ENCODE data around the gene DNAJB1. TPM values are rescaled to one million over a fixed set of nuclear protein-coding genes. Genes with fewer than 3 reads are reported as not detected.
A peak's percentile ranks its signal among the peaks of the same experiment; 100 is the strongest.
"Not testable (repeated sequence)": the region's sequence is repeated elsewhere in the genome, so short reads cannot be mapped to it uniquely, and the experiment has no call there.

DNAJB1 gene
- total RNA-seq, 1 donor from 2014 or later = 39.1 TPM

DNA sequence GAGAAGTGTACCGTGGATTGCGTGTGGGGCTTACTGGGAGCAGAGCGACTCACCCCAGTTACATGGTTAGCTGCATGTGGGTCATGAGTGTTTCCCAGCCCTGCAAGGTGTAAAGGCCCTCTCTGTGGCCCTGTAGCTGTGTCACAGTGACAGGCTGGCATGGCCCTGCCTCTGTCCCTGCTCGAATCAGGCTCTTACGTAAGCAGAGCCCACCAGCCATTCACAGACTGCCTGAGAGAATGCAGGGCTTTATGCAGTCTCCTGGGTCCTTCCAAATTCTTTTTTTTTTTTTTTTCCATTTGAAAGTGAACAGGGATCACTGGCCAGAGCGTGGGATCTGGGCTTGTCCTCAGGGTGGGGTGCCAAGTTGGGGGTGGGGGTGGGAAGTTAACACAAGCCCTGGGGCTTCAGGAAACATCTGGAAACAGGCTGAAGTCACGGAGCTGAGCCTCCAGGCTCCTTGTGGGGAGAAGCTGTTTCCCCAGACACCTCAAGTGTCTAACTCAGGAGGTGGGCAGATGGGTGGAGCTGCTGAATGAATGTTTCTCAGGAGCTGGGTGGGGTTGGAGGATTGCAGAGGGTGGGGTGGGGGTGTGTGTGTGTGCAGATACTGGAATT, 24.6 kb upstream of the DNAJB1 start:
- H3K4me3 ChIP-seq (ENCODE audit: low read length in 3 of 3) = no peak overlapping the region
- H3K36me3 ChIP-seq (ENCODE audit: control insufficient read depth in 3 of 3, insufficient read depth in 3 of 3, low read length in 3 of 3) = peaks cover 2 to 18% (median 2%) of the 10 kb centered on the region in 3 donors
- peak overlapping the region in 1 of 3 donors; percentile 33 for H3K9ac ChIP-seq (ENCODE audit: low read depth in 1 of 3, low read length in 3 of 3)
- no peaks in the 10 kb centered on the region for H3K9me3 ChIP-seq (ENCODE audit: control insufficient read depth in 3 of 3, low read length in 3 of 3)
- peak overlapping the region; percentile 36 for H3K27ac ChIP-seq (ENCODE audit: low read depth, low read length)
- no peaks in the 10 kb centered on the region for H3K27me3 ChIP-seq (ENCODE audit: control insufficient read depth in 3 of 3, insufficient read depth in 3 of 3, low read length in 3 of 3)
- H3K4me1 ChIP-seq (ENCODE audit: control insufficient read depth in 3 of 3, insufficient read depth in 3 of 3, low read length in 3 of 3) = peaks cover 26 to 52% (median 32%) of the 10 kb centered on the region in 3 donors

DNA sequence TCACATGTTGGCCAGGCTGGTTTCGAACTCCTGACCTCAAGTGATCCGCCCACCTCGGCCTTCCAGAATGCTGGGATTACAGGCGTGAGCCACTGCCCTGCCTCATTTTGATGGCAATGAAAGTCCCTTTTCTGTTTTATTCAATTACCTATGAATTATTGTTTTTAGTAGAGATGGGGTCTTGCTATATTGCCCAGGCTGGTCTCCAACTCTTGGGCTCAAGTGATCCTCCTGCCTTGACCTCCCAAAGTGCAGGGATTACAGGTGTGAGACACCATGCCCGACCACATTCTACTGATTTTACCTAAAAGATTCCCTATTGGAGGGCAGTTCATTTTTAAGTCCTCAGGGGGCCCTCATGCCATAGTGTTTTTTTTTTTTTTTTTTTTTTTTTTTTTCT, 23.8 kb upstream of the DNAJB1 start:
- H3K4me3 ChIP-seq (ENCODE audit: low read length in 3 of 3); H3K27ac ChIP-seq (ENCODE audit: low read depth, low read length); H3K9ac ChIP-seq (ENCODE audit: low read depth in 1 of 3, low read length in 3 of 3); H3K9me3 ChIP-seq (ENCODE audit: control insufficient read depth in 3 of 3, low read length in 3 of 3); H3K27me3 ChIP-seq (ENCODE audit: control insufficient read depth in 3 of 3, insufficient read depth in 3 of 3, low read length in 3 of 3): not testable (repeated sequence)
- Histone ChIP-seq H3K36me3 (ENCODE audit: control insufficient read depth in 3 of 3, insufficient read depth in 3 of 3, low read length in 3 of 3) (peaks cover 2 to 18% (median 2%) of the 10 kb centered on the region in 3 donors), H3K4me1 (ENCODE audit: control insufficient read depth in 3 of 3, insufficient read depth in 3 of 3, low read length in 3 of 3) (peaks cover 26 to 54% (median 30%) of the 10 kb centered on the region in 3 donors)

DNA sequence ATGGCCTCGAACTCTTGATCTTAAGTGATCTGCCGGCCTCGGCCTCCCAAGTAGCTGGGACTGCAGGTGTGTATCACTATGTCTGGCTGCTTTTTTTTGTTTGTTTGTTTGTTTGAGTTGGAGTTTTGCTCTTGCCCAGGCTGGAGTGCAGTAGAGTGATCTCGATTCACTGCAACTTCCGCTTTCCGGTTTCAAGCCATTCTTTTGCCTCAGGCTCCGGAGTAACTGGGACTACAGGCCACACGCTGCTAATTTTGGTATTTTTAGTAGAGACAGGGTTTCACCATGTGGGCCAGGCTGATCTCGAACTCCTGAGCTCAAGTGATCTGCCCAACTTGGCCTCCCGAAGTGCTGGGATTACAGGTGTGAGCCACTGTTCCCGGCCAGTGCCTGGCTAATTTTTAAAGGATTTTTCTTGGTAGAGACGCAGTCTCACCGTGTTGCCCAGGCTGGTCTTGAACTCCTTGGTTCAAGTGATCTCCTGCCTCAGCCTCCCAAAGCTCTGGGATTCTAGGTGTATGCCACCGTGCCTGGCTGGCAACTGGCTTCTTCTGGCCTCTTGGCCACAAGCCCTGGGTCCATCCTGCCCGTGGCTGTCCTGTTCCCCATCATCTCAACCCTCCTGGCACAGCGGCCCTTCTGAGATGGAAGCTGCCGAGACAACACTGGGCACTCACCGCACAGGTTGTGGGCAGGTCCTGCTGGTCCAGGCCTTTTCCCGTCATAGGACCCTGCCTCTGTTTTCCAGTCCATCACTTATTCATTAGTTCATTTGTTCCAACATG, 22.7 kb upstream of the DNAJB1 start:
- Histone ChIP-seq H3K9me3 (ENCODE audit: control insufficient read depth in 3 of 3, low read length in 3 of 3) (no peaks in the 10 kb centered on the region), H3K4me3 (ENCODE audit: low read length in 3 of 3) (no peak overlapping the region), H3K4me1 (ENCODE audit: control insufficient read depth in 3 of 3, insufficient read depth in 3 of 3, low read length in 3 of 3) (peaks cover 19 to 43% (median 29%) of the 10 kb centered on the region in 3 donors), H3K27ac (ENCODE audit: low read depth, low read length) (no peak overlapping the region), H3K9ac (ENCODE audit: low read depth in 1 of 3, low read length in 3 of 3) (no peak overlapping the region), H3K27me3 (ENCODE audit: control insufficient read depth in 3 of 3, insufficient read depth in 3 of 3, low read length in 3 of 3) (no peaks in the 10 kb centered on the region), H3K36me3 (ENCODE audit: control insufficient read depth in 3 of 3, insufficient read depth in 3 of 3, low read length in 3 of 3) (peaks cover 2 to 18% (median 2%) of the 10 kb centered on the region in 3 donors)

DNA sequence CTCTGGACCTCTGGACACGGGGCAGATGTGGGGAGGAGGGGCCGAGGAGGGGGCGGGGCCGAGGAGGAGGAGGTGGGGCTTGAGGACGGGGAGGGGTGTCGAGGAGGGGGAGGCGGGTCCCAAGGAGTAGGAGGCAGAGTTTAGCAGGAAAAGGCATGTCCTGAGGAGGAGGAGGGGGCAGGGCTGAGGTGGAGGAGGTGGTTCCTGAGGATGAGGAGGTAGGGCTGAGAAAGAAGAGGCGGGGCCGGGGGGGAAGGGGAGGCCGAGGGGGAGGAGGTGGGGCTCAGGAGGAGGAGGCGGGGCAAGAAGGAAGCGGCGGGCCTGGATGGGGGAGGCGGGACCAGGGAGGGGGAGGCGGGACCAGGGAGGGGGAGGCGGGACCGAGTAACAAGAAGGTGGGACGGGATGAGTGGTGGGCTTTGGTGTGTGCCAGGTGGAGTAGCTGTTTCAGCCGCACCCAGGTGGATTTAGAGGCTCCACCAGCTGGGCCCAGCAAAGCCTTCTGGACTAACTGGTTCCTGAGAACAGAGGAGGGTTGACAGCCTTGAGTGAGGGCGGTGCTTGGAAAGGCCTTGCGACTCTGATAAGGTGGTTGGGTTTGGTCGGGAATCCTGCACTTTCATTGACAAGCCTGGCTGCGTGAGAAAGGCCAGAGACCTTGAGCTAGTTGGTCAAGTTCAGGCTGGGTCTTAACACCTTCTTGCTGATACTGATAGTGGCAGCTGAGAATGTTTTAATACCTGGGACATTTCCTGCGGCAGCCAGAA, 18.9 kb upstream of the DNAJB1 start:
- no peak overlapping the region for H3K4me3 ChIP-seq (ENCODE audit: low read length in 3 of 3)
- peak overlapping the region; percentile 25 for H3K27ac ChIP-seq (ENCODE audit: low read depth, low read length)

DNA sequence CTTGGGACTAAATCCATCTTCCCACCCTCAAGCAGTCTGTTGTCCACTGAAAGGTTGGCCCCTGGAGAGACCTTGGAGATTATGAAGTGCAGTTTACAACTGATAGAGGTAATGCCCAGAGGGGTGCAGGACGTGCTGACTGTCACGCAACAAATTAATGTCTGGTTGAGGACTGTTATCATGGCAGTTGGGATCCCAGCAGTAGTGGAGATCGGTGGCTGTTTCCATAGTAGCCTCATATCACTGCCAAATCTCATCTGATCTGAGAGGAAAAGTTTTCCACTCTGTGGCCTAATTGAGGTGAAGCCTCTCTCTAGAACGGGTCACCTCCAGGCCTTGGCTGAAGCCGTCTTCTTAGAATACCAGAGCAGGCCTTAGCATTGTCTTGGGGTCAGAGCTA, 15.3 kb upstream of the DNAJB1 start:
- peaks cover 26 to 46% (median 41%) of the 10 kb centered on the region in 3 donors for H3K4me1 ChIP-seq (ENCODE audit: control insufficient read depth in 3 of 3, insufficient read depth in 3 of 3, low read length in 3 of 3)
- peak overlapping the region; percentile 63 for H3K27ac ChIP-seq (ENCODE audit: low read depth, low read length)

More for the DNA sequence above, 18.9 kb upstream of the DNAJB1 start:
- no peaks in the 10 kb centered on the region for H3K27me3 ChIP-seq (ENCODE audit: control insufficient read depth in 3 of 3, insufficient read depth in 3 of 3, low read length in 3 of 3)
- H3K9ac ChIP-seq (ENCODE audit: low read depth in 1 of 3, low read length in 3 of 3) = no peak overlapping the region
- H3K4me1 ChIP-seq (ENCODE audit: control insufficient read depth in 3 of 3, insufficient read depth in 3 of 3, low read length in 3 of 3) = peaks cover 15 to 31% (median 25%) of the 10 kb centered on the region in 3 donors
- no peaks in the 10 kb centered on the region for H3K9me3 ChIP-seq (ENCODE audit: control insufficient read depth in 3 of 3, low read length in 3 of 3)
- peaks cover 2 to 12% (median 5%) of the 10 kb centered on the region in 3 donors for H3K36me3 ChIP-seq (ENCODE audit: control insufficient read depth in 3 of 3, insufficient read depth in 3 of 3, low read length in 3 of 3)

DNA sequence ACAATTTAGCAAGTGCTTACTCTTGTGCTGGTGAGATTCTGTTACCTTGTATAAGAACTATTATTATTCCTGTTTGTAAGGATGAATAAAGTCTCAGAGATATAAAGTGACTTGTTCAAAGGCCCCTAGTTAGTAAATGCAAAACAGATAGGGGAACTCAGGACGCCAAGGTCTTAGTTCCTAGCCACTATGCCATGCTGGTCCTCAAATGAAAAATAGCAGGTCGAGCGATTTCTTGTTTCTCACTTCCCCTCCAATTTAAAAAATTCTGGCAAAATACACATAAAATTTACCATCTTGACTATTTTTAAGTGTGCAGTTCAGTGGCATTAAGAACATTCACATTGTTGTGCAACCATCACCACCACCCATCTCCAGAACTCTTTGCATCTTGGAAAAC, 12.3 kb upstream of the DNAJB1 start:
- Histone ChIP-seq H3K4me1 (ENCODE audit: control insufficient read depth in 3 of 3, insufficient read depth in 3 of 3, low read length in 3 of 3) (peaks cover 26 to 39% (median 31%) of the 10 kb centered on the region in 3 donors), H3K9ac (ENCODE audit: low read depth in 1 of 3, low read length in 3 of 3) (peak overlapping the region in 2 of 3 donors; percentile 97 to 98), H3K27me3 (ENCODE audit: control insufficient read depth in 3 of 3, insufficient read depth in 3 of 3, low read length in 3 of 3) (no peaks in the 10 kb centered on the region), H3K36me3 (ENCODE audit: control insufficient read depth in 3 of 3, insufficient read depth in 3 of 3, low read length in 3 of 3) (peaks cover 4 to 10% (median 10%) of the 10 kb centered on the region in 3 donors), H3K4me3 (ENCODE audit: low read length in 3 of 3) (peak overlapping the region; percentile 95 to 99 (median 96)), H3K9me3 (ENCODE audit: control insufficient read depth in 3 of 3, low read length in 3 of 3) (no peaks in the 10 kb centered on the region), H3K27ac (ENCODE audit: low read depth, low read length) (peak overlapping the region; percentile 89)

More for the DNA sequence above, 15.3 kb upstream of the DNAJB1 start:
- Histone ChIP-seq H3K9me3 (ENCODE audit: control insufficient read depth in 3 of 3, low read length in 3 of 3) (no peaks in the 10 kb centered on the region), H3K27me3 (ENCODE audit: control insufficient read depth in 3 of 3, insufficient read depth in 3 of 3, low read length in 3 of 3) (no peaks in the 10 kb centered on the region), H3K4me3 (ENCODE audit: low read length in 3 of 3) (no peak overlapping the region), H3K36me3 (ENCODE audit: control insufficient read depth in 3 of 3, insufficient read depth in 3 of 3, low read length in 3 of 3) (peaks cover 0 to 4% (median 4%) of the 10 kb centered on the region in 3 donors), H3K9ac (ENCODE audit: low read depth in 1 of 3, low read length in 3 of 3) (peak overlapping the region in 2 of 3 donors; percentile 20 to 40)

DNA sequence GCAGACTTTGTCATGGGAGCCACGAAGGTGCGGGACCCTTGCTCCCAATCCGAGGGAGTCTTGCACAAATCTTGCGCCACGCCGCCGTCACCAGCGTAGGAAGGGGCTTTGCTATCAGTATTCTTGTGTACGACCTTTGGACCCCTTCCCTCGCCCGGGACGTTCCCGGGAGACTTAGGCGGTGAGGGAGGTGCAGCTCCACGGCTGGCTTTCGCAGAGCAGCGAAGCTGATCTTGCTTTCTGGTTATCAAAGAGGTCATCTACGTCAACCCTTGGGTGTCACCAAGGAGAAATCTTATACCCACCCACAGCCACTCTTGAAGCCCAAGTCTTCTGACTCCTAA, 11.8 kb upstream of the DNAJB1 start:
- Histone ChIP-seq H3K4me1 (ENCODE audit: control insufficient read depth in 3 of 3, insufficient read depth in 3 of 3, low read length in 3 of 3) (peaks cover 26 to 39% (median 31%) of the 10 kb centered on the region in 3 donors), H3K27me3 (ENCODE audit: control insufficient read depth in 3 of 3, insufficient read depth in 3 of 3, low read length in 3 of 3) (no peaks in the 10 kb centered on the region), H3K36me3 (ENCODE audit: control insufficient read depth in 3 of 3, insufficient read depth in 3 of 3, low read length in 3 of 3) (peaks cover 4 to 11% (median 10%) of the 10 kb centered on the region in 3 donors), H3K4me3 (ENCODE audit: low read length in 3 of 3) (peak overlapping the region; percentile 95 to 99 (median 96)), H3K9me3 (ENCODE audit: control insufficient read depth in 3 of 3, low read length in 3 of 3) (no peaks in the 10 kb centered on the region), H3K9ac (ENCODE audit: low read depth in 1 of 3, low read length in 3 of 3) (peak overlapping the region; percentile 91 to 98 (median 97)), H3K27ac (ENCODE audit: low read depth, low read length) (peak overlapping the region; percentile 89)

DNA sequence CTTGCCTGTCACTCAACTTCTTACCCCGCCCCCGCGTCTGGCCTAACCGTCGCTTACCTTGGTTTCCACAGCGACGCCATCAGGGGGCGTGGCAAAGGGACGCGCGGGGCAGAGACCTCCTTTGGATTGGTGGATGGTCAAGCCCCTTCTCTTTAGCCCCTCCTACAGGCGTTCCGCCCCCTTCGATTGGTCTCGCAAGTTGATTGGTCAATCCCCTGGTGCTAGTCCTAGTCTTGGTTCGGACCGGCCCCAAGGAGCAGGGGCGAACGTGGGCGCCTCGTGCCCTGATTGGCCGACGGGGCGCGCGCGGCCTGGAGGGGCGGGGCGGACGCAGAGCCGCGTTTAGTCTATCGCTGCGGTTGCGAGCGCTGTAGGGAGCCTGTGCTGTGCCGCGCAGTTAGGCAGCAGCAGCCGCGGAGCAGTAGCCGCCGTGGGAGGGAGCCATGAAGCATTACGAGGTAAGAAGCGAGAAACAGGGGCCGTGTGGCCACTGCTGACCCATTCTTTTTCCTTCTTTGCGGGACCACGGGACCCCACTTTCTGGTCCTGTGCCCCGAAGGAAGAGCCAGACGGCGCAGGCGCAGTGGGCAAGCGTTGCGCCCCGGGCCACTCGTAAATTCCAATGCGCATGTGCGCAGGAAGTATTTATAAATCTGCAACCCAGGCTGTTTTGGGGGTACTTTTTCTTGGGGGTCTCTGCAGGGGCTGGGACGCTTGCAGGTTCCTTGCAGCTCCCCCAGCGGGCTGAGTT, 11.2 kb upstream of the DNAJB1 start, which contains the start of gene TECR:
Gene TECR, plus strand, starts transcription at position 341 of the 751 bp plus-strand sequence. Its CDS starts 103 bp downstream, at position 444.
- Histone ChIP-seq H3K4me1 (ENCODE audit: control insufficient read depth in 3 of 3, insufficient read depth in 3 of 3, low read length in 3 of 3) (peaks cover 22 to 37% (median 31%) of the 10 kb centered on the region in 3 donors), H3K9me3 (ENCODE audit: control insufficient read depth in 3 of 3, low read length in 3 of 3) (no peaks in the 10 kb centered on the region), H3K27me3 (ENCODE audit: control insufficient read depth in 3 of 3, insufficient read depth in 3 of 3, low read length in 3 of 3) (no peaks in the 10 kb centered on the region), H3K4me3 (ENCODE audit: low read length in 3 of 3) (peak within 1 kb of the TSS; percentile 95 to 99 (median 96)), H3K9ac (ENCODE audit: low read depth in 1 of 3, low read length in 3 of 3) (peak within 1 kb of the TSS; percentile 91 to 98 (median 97)), H3K27ac (ENCODE audit: low read depth, low read length) (peak within 1 kb of the TSS; percentile 89), H3K36me3 (ENCODE audit: control insufficient read depth in 3 of 3, insufficient read depth in 3 of 3, low read length in 3 of 3) (peaks cover 2 to 11% (median 6%) of the 10 kb centered on the region in 3 donors)

Data from skeletal muscle tissue (tissue), 4 donors.